PC-3 (cell line): Measurements from ENCODE around the gene ENKD1. TPM values are rescaled to one million over a fixed set of nuclear protein-coding genes. Genes with fewer than 3 reads are reported as not detected.

Source experiments
- ATAC-seq: fragments of 200-7000 bp; cut with Tn5 transposase; 2 replicates; pipeline ENCODE4 v1.9.1; 2020; ENCODE audit warnings: mild to moderate bottlenecking, moderate library complexity
- BruUV-seq: library from RNA; stranded (reverse); fragments of 400-500 nt; replicated peaks from 2 replicates; lab custom pipeline; 2021; lab: Mats Ljungman, UMichigan
- CTCF ChIA-PET: fragments of 300-600 bp; sonication (Branson Sonifier 250); formaldehyde crosslinking; loops from one replicate; lab custom pipeline; 2022; ENCODE audit warnings: antibody characterized with exemption; lab: Charles Lee
- POLR2A ChIA-PET: fragments of 300-600 bp; sonication (Branson Sonifier 250); formaldehyde crosslinking; loops from one replicate; lab custom pipeline; 2022; ENCODE audit warnings: antibody characterized with exemption; ENCODE audit not compliant: unreplicated experiment; lab: Charles Lee
- DNase-seq: peaks from one replicate; pipeline ENCODE4 v3.0.0-alpha.2; 2015
- H2AFZ ChIP-seq: fragments of 300-600 bp; sonication (generic); 2 replicates; pipeline ENCODE4 v1.6.0; 2016; ENCODE audit warnings: antibody characterized with exemption, low read length
- H3F3A ChIP-seq: fragments of 300-600 bp; sonication (generic); one replicate; pipeline ENCODE4 v1.6.0; 2017; ENCODE audit warnings: antibody characterized with exemption, low read length, control low read depth, mild to moderate bottlenecking; ENCODE audit not compliant: unreplicated experiment
- H3K27ac ChIP-seq: fragments of 300-600 bp; sonication (generic); 2 replicates; pipeline ENCODE4 v1.5.1; 2016; ENCODE audit warnings: mild to moderate bottlenecking, low read length
- H3K27me3 ChIP-seq: fragments of 300-600 bp; sonication (generic); 2 replicates; pipeline ENCODE4 v1.6.1; 2016; ENCODE audit warnings: low read length, mixed read lengths
- H3K36me3 ChIP-seq: fragments of 300-600 bp; sonication (generic); 2 replicates; pipeline ENCODE4 v1.6.1; 2016; ENCODE audit warnings: low read depth, mixed run types, low read length, mixed read lengths
- H3K4me1 ChIP-seq: fragments of 300-600 bp; sonication (generic); 2 replicates; pipeline ENCODE4 v1.5.1; 2016; ENCODE audit warnings: low read length; ENCODE audit not compliant: insufficient read depth
- H3K4me2 ChIP-seq: fragments of 300-600 bp; sonication (generic); 2 replicates; pipeline ENCODE4 v1.6.0; 2016; ENCODE audit warnings: low read length
- H3K4me3 ChIP-seq: fragments of 300-600 bp; sonication (generic); 2 replicates; pipeline ENCODE4 v1.5.1; 2016; ENCODE audit warnings: mild to moderate bottlenecking, low read length, mixed read lengths
- H3K79me2 ChIP-seq: fragments of 300-600 bp; sonication (generic); 2 replicates; pipeline ENCODE4 v1.6.1; 2017; ENCODE audit warnings: low read length, mixed read lengths
- H3K9ac ChIP-seq: fragments of 300-600 bp; sonication (generic); 2 replicates; pipeline ENCODE4 v1.6.0; 2016; ENCODE audit warnings: mild to moderate bottlenecking, low read length
- H3K9me2 ChIP-seq: fragments of 300-600 bp; sonication (generic); replicated peaks from 2 replicates; pipeline ENCODE4 v1.6.1; 2016; ENCODE audit warnings: mixed run types, low read length, mixed read lengths
- H3K9me3 ChIP-seq: fragments of 300-600 bp; sonication (generic); 2 replicates; pipeline ENCODE4 v1.6.1; 2016; ENCODE audit warnings: low read length, mixed read lengths
- H4K20me1 ChIP-seq: fragments of 300-600 bp; sonication (generic); 2 replicates; pipeline ENCODE4 v1.6.1; 2016; ENCODE audit warnings: low read length, mixed read lengths
- CTCF ChIP-seq: fragments of 300-600 bp; sonication (generic); conservative IDR thresholded peaks from 2 replicates; pipeline ENCODE4 v1.5.1; 2017; ENCODE audit warnings: antibody characterized with exemption, low read depth, mild to moderate bottlenecking, low read length
- EZH2 ChIP-seq: fragments of 300-600 bp; sonication (generic); IDR thresholded peaks from one replicate; pipeline ENCODE4 v1.6.1; 2017; ENCODE audit warnings: antibody characterized with exemption, mild to moderate bottlenecking, low read length; ENCODE audit not compliant: unreplicated experiment
- EZH2phosphoT487 ChIP-seq: fragments of 300-600 bp; sonication (generic); IDR thresholded peaks from 2 replicates; pipeline ENCODE4 v1.6.1; 2018; ENCODE audit warnings: mild to moderate bottlenecking, antibody characterized with exemption, low read length, borderline replicate concordance
- intact Hi-C: fragments of 100-400 bp; cut with micrococcal nuclease; formaldehyde crosslinking; loops from 2 replicates; pipeline ENCODE4 v1.9.0; 2023
- total RNA-seq: library from RNA; depleted of rRNA; stranded (reverse); fragments of >200 nt; gene quantifications from 2 replicates; pipeline ENCODE4 v1.2.3, GENCODE V29; 2014

Gene ENKD1
- total RNA-seq, 1 experiment from 2014 or later = 19.4 TPM

GRCh38 chr16:67648088-67648763 is 18.3 kb downstream of the ENKD1 start:
- ATAC-seq (no peak), DNase-seq (no peak)
- no peak overlapping the region for H3K27ac ChIP-seq
- no peak overlapping the region for H3K4me3 ChIP-seq
- H3F3A ChIP-seq = no peaks in the 10 kb centered on the region
- TF ChIP-seq EZH2 (no peak), EZH2phosphoT487 (no peak), CTCF (no peak)
- CTCF ChIA-PET = no interaction called here
- no peak overlapping the region for H3K4me2 ChIP-seq
- H3K9ac ChIP-seq = no peak overlapping the region
- POLR2A ChIA-PET = no interaction called here
- no peaks in the 10 kb centered on the region; the same call in 1 of the 2 replicates for H3K4me1 ChIP-seq
- no TSS peak for BruUV-seq
- H3K36me3 ChIP-seq = no peaks in the 10 kb centered on the region
- H2AFZ ChIP-seq = no peak overlapping the region
- H3K79me2 ChIP-seq = no peaks in the 10 kb centered on the region
- H4K20me1 ChIP-seq = no peaks in the 10 kb centered on the region
- intact Hi-C loops = no loop called here
- H3K27me3 ChIP-seq = no peaks in the 10 kb centered on the region
- no peaks in the 10 kb centered on the region for H3K9me3 ChIP-seq
- no peaks in the 10 kb centered on the region for H3K9me2 ChIP-seq

GRCh38 chr16:67647681-67648080 is 18.9 kb downstream of the ENKD1 start:
- POLR2A ChIA-PET = no interaction called here
- no peaks in the 10 kb centered on the region for H3K27me3 ChIP-seq
- no TSS peak for BruUV-seq

More at GRCh38 chr16:67647681-67648080, 18.9 kb downstream of the ENKD1 start:
- CTCF ChIA-PET = no interaction called here
- DNase-seq (no peak), ATAC-seq (no peak)
- H3K9me3 ChIP-seq = no peaks in the 10 kb centered on the region
- no peaks in the 10 kb centered on the region for H3F3A ChIP-seq
- TF ChIP-seq EZH2phosphoT487 = no peak
- no peak for TF ChIP-seq CTCF
- no peak overlapping the region for H3K4me3 ChIP-seq
- no peak overlapping the region for H2AFZ ChIP-seq
- no peaks in the 10 kb centered on the region for H3K9me2 ChIP-seq
- H4K20me1 ChIP-seq = no peaks in the 10 kb centered on the region
- H3K27ac ChIP-seq = no peak overlapping the region
- no peak overlapping the region for H3K9ac ChIP-seq
- no peaks in the 10 kb centered on the region for H3K79me2 ChIP-seq
- no peaks in the 10 kb centered on the region for H3K36me3 ChIP-seq
- intact Hi-C loops = no loop called here
- H3K4me1 ChIP-seq = no peaks in the 10 kb centered on the region
- H3K4me2 ChIP-seq = no peak overlapping the region
